ENCODE measurements around the gene HK1.

DNA sequence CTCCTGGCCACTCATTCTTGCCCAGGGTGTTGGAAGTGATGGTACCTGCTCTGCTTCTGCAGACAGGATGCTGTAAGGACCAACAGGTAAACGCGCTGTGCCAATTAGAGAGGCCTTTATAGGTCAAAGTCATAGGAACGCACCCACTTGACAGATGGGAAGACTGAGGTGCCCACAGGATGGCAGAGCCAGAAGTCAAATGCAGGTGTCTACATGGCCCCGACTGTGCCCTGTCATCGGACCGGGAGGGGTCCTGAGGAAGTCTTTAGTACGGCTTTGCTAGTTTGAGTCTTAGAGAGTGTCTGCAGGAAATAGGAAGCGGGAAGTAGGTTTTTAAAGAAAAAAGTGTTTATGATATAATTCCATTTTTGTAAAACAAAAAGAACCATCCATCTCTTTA lies 57.3 kb downstream of the HK1 start:
- TF ChIP-seq CSDC2 (CRISPR knock-in tag; IDR thresholded peaks at IDR 0.05) = no peak
- no peak for TF ChIP-seq ARNTL (CRISPR knock-in tag; IDR thresholded peaks at IDR 0.05; ENCODE audit: borderline replicate concordance, low read depth)
- no peak for TF ChIP-seq RARB (CRISPR knock-in tag; IDR thresholded peaks at IDR 0.05)
- no peak for TF ChIP-seq SNAI2 (CRISPR knock-in tag; IDR thresholded peaks at IDR 0.05)
- no peak for TF ChIP-seq ZFP3 (CRISPR knock-in tag; IDR thresholded peaks at IDR 0.05)
- TF ChIP-seq TCF4 (CRISPR knock-in tag; IDR thresholded peaks at IDR 0.05; ENCODE audit: borderline replicate concordance) = no peak
